ENCODE results near the gene POPDC3. TPM values are rescaled to one million over a fixed set of nuclear protein-coding genes. Genes with fewer than 3 reads are reported as not detected.
A peak's percentile ranks its signal among the peaks of the same experiment; 100 is the strongest.

Gene POPDC3
- total RNA-seq, 1 experiment from 2014 or later, result 2.6 TPM

- no peak overlapping the region for H3K4me3 ChIP-seq (ENCODE audit: insufficient read depth, low read depth, low read length)
- DNase-seq, result no peak
- H3K27me3 ChIP-seq (ENCODE audit: control insufficient read depth, insufficient read depth, low read length), result no peaks in the 10 kb centered on the region
- no peaks in the 10 kb centered on the region for H3K36me3 ChIP-seq (replicated peaks; ENCODE audit: control insufficient read depth, insufficient read depth, low read length)
These were observed 28.2 kb downstream of the POPDC3 start for GRCh38 chr6:105151644-105152043.

GRCh38 chr6:105138141-105138540, 41.7 kb downstream of the POPDC3 start:
- DNase-seq, result no peak
- peaks cover 35% of the 10 kb centered on the region for H3K27me3 ChIP-seq (ENCODE audit: control insufficient read depth, insufficient read depth, low read length)
- no peak overlapping the region for H3K4me3 ChIP-seq (ENCODE audit: insufficient read depth, low read depth, low read length)
- H3K36me3 ChIP-seq (replicated peaks; ENCODE audit: control insufficient read depth, insufficient read depth, low read length), result no peaks in the 10 kb centered on the region

GRCh38 chr6:105137388-105137787, 42.4 kb downstream of the POPDC3 start:
- Histone ChIP-seq H3K27me3 (ENCODE audit: control insufficient read depth, insufficient read depth, low read length) (peaks cover 35% of the 10 kb centered on the region), H3K36me3 (replicated peaks; ENCODE audit: control insufficient read depth, insufficient read depth, low read length) (no peaks in the 10 kb centered on the region), H3K4me3 (ENCODE audit: insufficient read depth, low read depth, low read length) (peak overlapping the region; percentile 71)
- no peak for DNase-seq

- H3K4me3 ChIP-seq (ENCODE audit: insufficient read depth, low read depth, low read length), result peak overlapping the region; percentile 71
- peaks cover 35% of the 10 kb centered on the region for H3K27me3 ChIP-seq (ENCODE audit: control insufficient read depth, insufficient read depth, low read length)
- peak; percentile 96 for DNase-seq
- H3K36me3 ChIP-seq (replicated peaks; ENCODE audit: control insufficient read depth, insufficient read depth, low read length), result no peaks in the 10 kb centered on the region
These were observed 43.1 kb downstream of the POPDC3 start for GRCh38 chr6:105136431-105137350.

- peak; percentile 69 for DNase-seq
- Histone ChIP-seq H3K4me3 (ENCODE audit: insufficient read depth, low read depth, low read length) (peak overlapping the region; percentile 71), H3K27me3 (ENCODE audit: control insufficient read depth, insufficient read depth, low read length) (peaks cover 35% of the 10 kb centered on the region), H3K36me3 (replicated peaks; ENCODE audit: control insufficient read depth, insufficient read depth, low read length) (no peaks in the 10 kb centered on the region)
These were observed 43.8 kb downstream of the POPDC3 start for GRCh38 chr6:105135907-105136430.

GRCh38 chr6:105135056-105135455, 44.8 kb downstream of the POPDC3 start:
- no peaks in the 10 kb centered on the region for H3K36me3 ChIP-seq (replicated peaks; ENCODE audit: control insufficient read depth, insufficient read depth, low read length)
- peaks cover 35% of the 10 kb centered on the region for H3K27me3 ChIP-seq (ENCODE audit: control insufficient read depth, insufficient read depth, low read length)
- DNase-seq, result peak; percentile 31
- no peak overlapping the region for H3K4me3 ChIP-seq (ENCODE audit: insufficient read depth, low read depth, low read length)

GRCh38 chr6:105122717-105123116, 57.1 kb downstream of the POPDC3 start:
- no peaks in the 10 kb centered on the region for H3K36me3 ChIP-seq (replicated peaks; ENCODE audit: control insufficient read depth, insufficient read depth, low read length)
- no peak for DNase-seq
- H3K4me3 ChIP-seq (ENCODE audit: insufficient read depth, low read depth, low read length), result no peak overlapping the region
- H3K27me3 ChIP-seq (ENCODE audit: control insufficient read depth, insufficient read depth, low read length), result no peaks in the 10 kb centered on the region

- no peak overlapping the region for H3K4me3 ChIP-seq (ENCODE audit: insufficient read depth, low read depth, low read length)
- DNase-seq, result no peak
- no peaks in the 10 kb centered on the region for H3K36me3 ChIP-seq (replicated peaks; ENCODE audit: control insufficient read depth, insufficient read depth, low read length)
- no peaks in the 10 kb centered on the region for H3K27me3 ChIP-seq (ENCODE audit: control insufficient read depth, insufficient read depth, low read length)
These were observed 57.8 kb downstream of the POPDC3 start for GRCh38 chr6:105121981-105122380.

GRCh38 chr6:105120570-105120969, 59.2 kb downstream of the POPDC3 start:
- no peak for DNase-seq
- no peak overlapping the region for H3K4me3 ChIP-seq (ENCODE audit: insufficient read depth, low read depth, low read length)
- H3K36me3 ChIP-seq (replicated peaks; ENCODE audit: control insufficient read depth, insufficient read depth, low read length), result no peaks in the 10 kb centered on the region
- no peaks in the 10 kb centered on the region for H3K27me3 ChIP-seq (ENCODE audit: control insufficient read depth, insufficient read depth, low read length)

- DNase-seq, result peak; percentile 41
- Histone ChIP-seq H3K36me3 (replicated peaks; ENCODE audit: control insufficient read depth, insufficient read depth, low read length) (no peaks in the 10 kb centered on the region), H3K27me3 (ENCODE audit: control insufficient read depth, insufficient read depth, low read length) (no peaks in the 10 kb centered on the region), H3K4me3 (ENCODE audit: insufficient read depth, low read depth, low read length) (no peak overlapping the region)
These were observed 63.7 kb downstream of the POPDC3 start for GRCh38 chr6:105116150-105116549.

- Histone ChIP-seq H3K36me3 (replicated peaks; ENCODE audit: control insufficient read depth, insufficient read depth, low read length) (no peaks in the 10 kb centered on the region), H3K4me3 (ENCODE audit: insufficient read depth, low read depth, low read length) (no peak overlapping the region), H3K27me3 (ENCODE audit: control insufficient read depth, insufficient read depth, low read length) (no peaks in the 10 kb centered on the region)
- DNase-seq, result no peak
These were observed 66.4 kb downstream of the POPDC3 start for GRCh38 chr6:105113422-105113821.

- Histone ChIP-seq H3K27me3 (ENCODE audit: control insufficient read depth, insufficient read depth, low read length) (no peaks in the 10 kb centered on the region), H3K36me3 (replicated peaks; ENCODE audit: control insufficient read depth, insufficient read depth, low read length) (no peaks in the 10 kb centered on the region), H3K4me3 (ENCODE audit: insufficient read depth, low read depth, low read length) (no peak overlapping the region)
- peak; percentile 35 for DNase-seq
These were observed 67.2 kb downstream of the POPDC3 start for GRCh38 chr6:105112577-105112976.

- Histone ChIP-seq H3K36me3 (replicated peaks; ENCODE audit: control insufficient read depth, insufficient read depth, low read length) (no peaks in the 10 kb centered on the region), H3K27me3 (ENCODE audit: control insufficient read depth, insufficient read depth, low read length) (no peaks in the 10 kb centered on the region), H3K4me3 (ENCODE audit: insufficient read depth, low read depth, low read length) (no peak overlapping the region)
- DNase-seq, result no peak
These were observed 67.9 kb downstream of the POPDC3 start for GRCh38 chr6:105111871-105112270.

GRCh38 chr6:105111105-105111504, 68.7 kb downstream of the POPDC3 start:
- no peak for DNase-seq
- Histone ChIP-seq H3K27me3 (ENCODE audit: control insufficient read depth, insufficient read depth, low read length) (no peaks in the 10 kb centered on the region), H3K4me3 (ENCODE audit: insufficient read depth, low read depth, low read length) (no peak overlapping the region), H3K36me3 (replicated peaks; ENCODE audit: control insufficient read depth, insufficient read depth, low read length) (no peaks in the 10 kb centered on the region)
